Stimulated activated CD4-positive, alpha-beta T cell treated with anti-CD3 and anti-CD28 coated beads, Interleukin-2, amount 100 ng/mL, for 48 hours (primary cell): Measurements from ENCODE around the gene PIP5K1B.

Experiments
- DNase-seq, 2 donors: peaks; one replicate each; pipeline ENCODE4 v3.0.0-alpha.2; 2020

The PIP5K1B gene

DNA sequence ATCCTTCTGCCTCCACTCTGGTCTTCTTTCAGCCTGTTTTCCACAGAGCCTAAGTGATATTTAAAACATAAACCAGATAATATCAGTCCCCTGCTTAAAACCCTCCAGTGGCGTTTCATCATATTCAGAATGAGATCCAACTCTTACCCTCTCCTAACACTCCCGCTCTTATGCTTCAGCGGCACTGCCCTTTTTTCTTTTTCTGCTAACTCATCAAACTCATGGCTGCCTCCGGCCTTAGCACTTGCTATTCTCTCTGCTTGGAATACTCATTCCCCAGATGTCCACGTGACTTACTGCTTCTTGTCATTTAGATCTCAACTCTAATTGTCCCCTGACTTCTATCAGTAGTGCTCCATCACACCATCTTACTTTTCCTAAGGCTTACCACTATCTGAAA is 73.6 kb downstream of the PIP5K1B start:
- no peak for DNase-seq

DNA sequence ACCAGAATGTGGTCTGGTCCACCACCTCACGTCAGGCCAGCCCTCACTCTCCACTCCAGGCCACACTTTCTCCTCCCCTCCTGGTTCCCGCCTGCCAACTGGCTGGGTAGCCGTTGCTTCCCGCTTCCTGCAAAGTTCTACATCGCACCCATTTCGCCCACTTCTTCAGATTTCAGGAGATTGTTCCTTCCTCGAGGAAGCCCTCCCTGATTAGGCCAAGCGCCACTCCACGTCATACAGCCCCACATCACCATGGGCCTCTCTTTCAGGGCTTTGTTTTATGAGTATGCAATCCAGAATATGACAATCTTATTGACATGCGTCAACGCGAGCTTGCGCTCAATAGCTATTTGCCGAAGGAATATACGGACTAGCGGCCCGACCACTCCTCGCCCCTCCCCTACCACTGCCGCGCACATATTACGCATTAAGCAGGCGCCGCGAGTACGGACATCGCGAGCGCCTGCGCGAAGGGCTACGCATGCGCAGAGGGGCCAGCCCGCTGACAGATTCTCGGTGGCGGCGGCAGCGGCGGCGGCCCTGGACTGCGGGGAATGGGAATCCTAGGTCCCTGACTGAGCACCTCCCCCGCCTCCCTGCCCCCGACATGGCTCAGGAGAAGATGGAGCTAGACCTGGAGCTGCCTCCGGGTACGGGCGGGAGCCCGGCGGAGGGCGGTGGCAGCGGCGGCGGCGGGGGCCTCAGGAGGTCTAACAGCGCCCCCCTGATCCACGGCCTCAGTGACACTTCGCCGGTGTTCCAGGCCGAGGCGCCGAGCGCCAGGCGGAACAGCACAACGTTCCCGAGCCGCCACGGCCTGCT is 74.7 kb downstream of the PIP5K1B start:
- peak; percentile 92 to 93 for DNase-seq

DNA sequence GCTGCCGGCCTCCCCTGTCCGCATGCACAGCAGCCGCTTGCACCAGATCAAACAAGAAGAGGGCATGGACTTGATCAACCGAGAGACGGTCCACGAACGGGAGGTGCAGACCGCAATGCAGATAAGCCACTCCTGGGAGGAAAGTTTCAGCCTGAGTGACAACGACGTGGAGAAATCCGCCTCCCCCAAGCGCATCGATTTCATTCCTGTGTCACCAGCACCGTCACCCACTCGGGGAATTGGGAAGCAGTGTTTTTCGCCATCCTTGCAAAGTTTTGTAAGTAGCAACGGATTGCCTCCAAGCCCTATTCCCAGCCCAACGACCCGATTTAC is 75.3 kb downstream of the PIP5K1B start:
- no peak for DNase-seq

DNA sequence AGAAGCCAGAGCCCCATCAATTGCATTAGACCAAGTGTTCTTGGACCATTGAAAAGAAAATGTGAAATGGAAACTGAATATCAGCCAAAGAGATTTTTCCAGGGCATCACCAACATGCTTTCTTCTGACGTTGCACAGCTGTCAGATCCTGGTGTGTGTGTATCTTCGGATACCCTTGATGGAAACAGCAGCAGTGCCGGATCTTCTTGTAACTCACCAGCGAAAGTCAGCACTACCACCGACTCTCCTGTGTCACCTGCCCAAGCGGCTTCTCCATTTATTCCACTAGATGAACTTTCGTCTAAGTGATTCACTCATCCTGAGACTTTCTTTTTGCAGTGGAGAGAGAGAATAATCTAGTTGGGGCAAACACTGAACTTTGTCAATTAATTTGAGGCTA is 75.7 kb downstream of the PIP5K1B start:
- peak in 1 of 2 donors; percentile 8 for DNase-seq

- DNase-seq: no peak
Measured at GRCh38 chr9:68781928-68782327, 76.9 kb downstream of the PIP5K1B start.

GRCh38 chr9:68782546-68782945 is 77.5 kb downstream of the PIP5K1B start:
- DNase-seq: no peak

DNA sequence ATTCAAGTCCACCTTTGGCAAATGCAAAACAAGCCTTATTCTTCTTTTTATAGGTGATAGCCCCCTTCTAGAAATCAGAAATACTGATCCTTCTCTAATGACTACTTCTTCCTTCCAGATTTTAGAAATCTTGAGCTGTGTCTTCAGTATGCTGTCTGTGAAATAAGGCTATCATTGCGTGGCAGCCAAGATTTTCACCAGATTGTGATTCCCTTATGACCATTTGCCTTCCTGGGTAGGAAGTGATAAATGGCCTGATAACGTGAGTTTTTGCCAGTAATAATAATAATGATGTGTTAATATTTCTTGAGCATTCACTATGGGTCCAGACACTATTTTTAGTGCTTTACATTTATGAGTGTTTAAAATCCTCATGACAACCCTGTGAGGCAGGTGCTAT is 80.9 kb downstream of the PIP5K1B start:
- DNase-seq: no peak

DNA sequence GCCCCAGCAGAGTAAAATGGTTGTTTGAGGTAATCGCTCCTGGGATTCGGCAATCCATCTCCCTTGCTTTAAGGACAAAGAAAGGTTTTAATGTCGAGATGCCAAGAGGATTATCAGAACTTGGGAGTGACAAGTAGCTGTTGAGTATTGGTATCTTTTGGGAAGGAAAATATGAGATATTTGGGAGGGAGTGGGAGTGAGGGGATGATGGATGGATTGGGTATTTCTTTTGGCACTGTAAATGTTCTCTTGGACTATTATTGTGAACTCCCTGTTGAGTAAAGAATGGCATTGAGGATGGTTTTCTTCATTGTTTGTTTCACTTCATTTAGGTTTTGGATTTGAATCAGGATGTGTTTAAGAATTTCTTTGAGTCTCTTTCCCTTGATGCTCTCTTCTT is 86.1 kb downstream of the PIP5K1B start:
- DNase-seq: no peak

- no peak for DNase-seq
Measured at GRCh38 chr9:68793605-68794343, 88.7 kb downstream of the PIP5K1B start.

- no peak for DNase-seq
Measured at GRCh38 chr9:68794898-68795297, 89.9 kb downstream of the PIP5K1B start.

DNA sequence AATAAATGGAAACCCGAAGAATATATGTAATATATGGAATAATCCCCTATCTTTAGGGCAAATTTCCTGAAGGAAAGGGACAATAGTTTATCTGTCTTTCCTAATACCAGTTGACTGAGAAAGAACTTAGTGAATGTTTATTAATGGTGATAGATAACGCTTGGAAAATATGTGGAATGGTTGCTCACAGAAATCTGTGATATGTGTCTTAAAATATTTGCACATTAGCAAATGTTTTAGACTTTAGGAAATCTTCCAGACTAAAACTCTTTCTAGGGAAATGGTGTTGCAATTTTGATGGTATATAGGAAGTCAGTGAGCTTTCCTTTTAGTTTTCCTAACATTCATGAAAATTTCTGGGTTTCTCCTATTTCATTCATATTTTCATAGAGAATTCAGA is 90.4 kb downstream of the PIP5K1B start:
- no peak for DNase-seq

DNA sequence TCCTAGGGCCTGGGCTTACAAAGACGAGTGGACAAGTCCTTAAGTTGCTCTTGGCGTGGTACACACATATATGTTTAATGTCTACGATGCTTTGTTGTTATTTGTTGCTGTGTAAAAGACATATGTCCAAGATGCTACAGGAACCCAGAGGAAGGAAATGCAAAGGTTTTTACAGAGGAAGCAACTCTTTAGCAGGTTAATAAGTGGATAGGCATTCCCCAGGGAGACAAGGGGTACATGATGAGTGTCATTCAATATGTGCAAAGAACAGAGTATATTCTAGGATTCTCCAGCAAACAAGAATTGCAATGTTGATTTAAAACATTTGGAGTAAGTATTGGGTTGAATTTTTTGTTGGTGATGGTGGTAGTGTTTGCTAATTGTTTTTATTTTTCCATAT is 92.1 kb downstream of the PIP5K1B start:
- DNase-seq: no peak

DNA sequence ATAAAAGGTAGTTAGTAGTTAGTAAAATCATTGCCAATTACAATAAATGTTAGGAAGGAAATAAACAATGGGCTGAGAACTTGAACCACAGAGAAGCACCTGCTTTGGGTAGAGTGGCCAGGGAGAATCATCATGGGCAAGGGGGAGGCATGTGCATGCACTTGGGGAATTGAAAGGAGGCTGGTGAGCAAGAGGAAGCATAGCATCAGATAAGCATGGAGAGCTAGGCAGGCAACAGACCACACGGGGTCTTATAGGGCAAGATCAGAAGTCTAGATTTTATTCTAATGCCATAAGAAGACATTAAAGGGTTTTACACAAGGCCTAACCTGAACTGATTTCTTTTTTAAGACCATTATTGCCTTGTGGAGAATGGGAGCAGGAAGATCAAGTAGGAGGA is 93.4 kb downstream of the PIP5K1B start:
- no peak for DNase-seq

- no peak for DNase-seq
Measured at GRCh38 chr9:68800836-68801235, 95.8 kb downstream of the PIP5K1B start.

DNA sequence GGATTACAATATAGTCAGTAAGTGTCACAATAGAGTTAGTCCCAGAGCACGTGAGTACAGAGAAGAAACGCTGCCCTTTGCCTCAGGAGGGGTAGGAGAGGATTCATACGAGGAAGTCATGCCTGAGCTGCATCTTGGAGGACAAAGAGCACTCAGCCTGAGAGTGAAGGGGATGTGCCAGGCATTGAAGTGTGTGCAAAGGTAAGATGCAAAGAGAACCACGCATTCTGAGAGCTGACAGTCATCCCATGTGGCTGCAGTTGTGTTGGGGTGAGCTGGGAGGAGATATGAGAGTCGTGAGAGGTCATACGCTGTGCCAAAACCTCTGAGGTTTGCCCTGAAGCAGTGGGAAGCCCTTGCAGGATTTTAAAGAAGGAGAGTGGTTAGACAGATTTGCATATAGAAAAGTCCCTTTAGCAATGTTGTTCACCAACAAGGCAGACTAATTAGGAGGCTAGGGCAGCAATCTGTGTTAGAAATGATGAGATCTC is 97.5 kb downstream of the PIP5K1B start:
- DNase-seq: peak; percentile 15 to 24

- no peak for DNase-seq
Measured at GRCh38 chr9:68804911-68805889, 100.2 kb downstream of the PIP5K1B start.

DNA sequence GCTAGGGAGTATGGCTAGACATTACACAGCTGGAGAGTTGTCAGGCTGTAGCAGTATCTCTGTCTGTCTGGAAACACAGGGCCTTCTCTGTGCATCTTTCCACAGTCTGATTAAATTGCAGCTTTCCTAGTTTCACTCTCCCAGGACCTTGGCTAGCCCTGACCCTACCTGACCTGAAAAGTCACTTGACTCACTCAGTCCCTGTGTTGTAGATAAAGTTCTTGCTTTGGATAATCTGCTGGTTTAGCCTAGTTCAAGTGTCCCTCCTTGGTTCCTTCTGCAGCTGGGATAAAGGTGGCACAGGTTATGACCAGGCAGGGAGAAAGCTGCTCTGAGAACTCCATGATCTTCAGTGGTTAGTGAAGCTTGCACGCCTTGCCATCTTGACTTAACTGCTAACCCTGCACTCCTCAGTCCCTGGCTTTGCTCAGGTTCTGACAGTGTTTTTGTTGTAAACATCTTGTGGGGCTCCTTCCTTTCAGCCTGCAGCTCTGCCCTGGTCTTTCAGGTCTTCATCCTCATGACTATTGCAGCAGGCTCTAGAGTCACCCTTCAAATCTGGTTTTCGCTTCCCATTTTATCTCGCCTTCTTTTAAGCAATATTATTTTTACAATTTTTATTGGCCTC is 101.0 kb downstream of the PIP5K1B start:
- no peak for DNase-seq

- DNase-seq: no peak
Measured at GRCh38 chr9:68808338-68808890, 103.4 kb downstream of the PIP5K1B start.

DNA sequence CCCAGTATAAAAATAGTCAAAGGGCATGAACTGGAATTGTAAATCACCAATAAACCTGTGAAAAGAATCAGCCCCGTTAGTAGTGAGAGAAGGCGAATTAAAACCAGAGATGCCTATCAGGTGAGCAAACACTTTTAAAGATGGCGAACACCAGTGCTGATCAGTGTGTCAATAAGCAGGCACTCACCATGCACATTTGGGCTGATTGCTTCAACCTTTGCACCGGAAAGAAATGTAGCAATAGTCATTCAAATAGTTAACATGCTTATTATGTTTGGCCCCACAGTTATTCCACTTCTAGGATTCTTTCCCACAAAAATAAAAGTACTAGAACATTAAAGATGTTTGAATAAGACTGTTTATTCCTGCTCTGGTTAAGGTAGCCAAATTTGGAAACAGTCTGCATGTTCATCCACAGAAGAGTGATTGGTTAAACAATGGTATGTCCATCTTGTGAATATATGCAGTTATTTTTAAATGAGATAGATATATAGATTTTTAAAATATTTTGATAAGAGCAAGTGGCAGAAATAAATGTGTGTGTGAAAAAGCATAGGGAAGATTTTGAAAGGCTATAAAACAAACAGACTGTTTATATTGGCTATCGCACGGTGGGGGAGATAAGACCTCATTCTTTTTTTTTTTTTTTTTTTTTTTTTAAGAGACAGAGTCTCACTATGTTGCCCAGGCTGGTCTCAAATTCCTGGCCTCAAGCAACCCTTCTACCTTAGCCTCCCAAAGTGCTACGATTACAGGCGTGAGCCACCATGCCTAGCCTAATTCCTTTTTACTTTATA is 112.2 kb downstream of the PIP5K1B start:
- no peak for DNase-seq

- no peak for DNase-seq
Measured at GRCh38 chr9:68819065-68819464, 114.0 kb downstream of the PIP5K1B start.

DNA sequence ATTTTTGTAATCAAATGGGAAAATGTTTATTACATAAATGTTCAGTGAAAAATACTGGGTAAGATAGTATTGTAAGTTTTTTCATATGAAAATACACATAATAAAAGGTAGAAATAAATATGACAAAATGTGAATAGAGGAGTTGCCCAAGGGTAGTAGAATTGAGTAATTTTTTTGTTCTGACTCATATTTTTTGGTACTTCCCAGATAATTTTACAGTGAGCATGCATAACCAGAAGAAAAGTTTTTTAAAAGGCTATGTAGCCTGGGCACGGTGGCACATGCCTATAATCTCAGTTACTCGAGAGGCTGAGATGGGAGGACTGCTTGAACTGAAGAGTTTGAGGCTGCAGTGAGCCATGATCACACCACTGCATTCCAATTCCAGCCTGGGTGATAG is 116.9 kb downstream of the PIP5K1B start:
- DNase-seq: no peak
